Mucosa of stomach (tissue), 1 donor: ENCODE measurements around the gene PPP1R12B.

Experiments used
- H3K27me3 ChIP-seq: one replicate; pipeline ENCODE4 v1.7.0; 2013; ENCODE audit warnings: mild to moderate bottlenecking, low read length; ENCODE audit not compliant: control insufficient read depth, insufficient read depth
- H3K36me3 ChIP-seq: one replicate; pipeline ENCODE4 v1.7.0; 2013; ENCODE audit warnings: low read length; ENCODE audit not compliant: control insufficient read depth, insufficient read depth
- H3K4me1 ChIP-seq: one replicate; pipeline ENCODE4 v1.7.0; 2013; ENCODE audit warnings: mild to moderate bottlenecking, low read length; ENCODE audit not compliant: control insufficient read depth, insufficient read depth
- H3K4me3 ChIP-seq: one replicate; pipeline ENCODE4 v1.7.0; 2013; ENCODE audit warnings: low read length
- H3K9ac ChIP-seq: one replicate; pipeline ENCODE4 v1.7.0; 2013; ENCODE audit warnings: mild to moderate bottlenecking, low read length, moderate library complexity
- H3K9me3 ChIP-seq: one replicate; pipeline ENCODE4 v1.7.0; 2013; ENCODE audit warnings: mild to moderate bottlenecking, low read length, moderate library complexity; ENCODE audit not compliant: control insufficient read depth
- donor health status: Pancreatic carcinoma.

Gene PPP1R12B

DNA sequence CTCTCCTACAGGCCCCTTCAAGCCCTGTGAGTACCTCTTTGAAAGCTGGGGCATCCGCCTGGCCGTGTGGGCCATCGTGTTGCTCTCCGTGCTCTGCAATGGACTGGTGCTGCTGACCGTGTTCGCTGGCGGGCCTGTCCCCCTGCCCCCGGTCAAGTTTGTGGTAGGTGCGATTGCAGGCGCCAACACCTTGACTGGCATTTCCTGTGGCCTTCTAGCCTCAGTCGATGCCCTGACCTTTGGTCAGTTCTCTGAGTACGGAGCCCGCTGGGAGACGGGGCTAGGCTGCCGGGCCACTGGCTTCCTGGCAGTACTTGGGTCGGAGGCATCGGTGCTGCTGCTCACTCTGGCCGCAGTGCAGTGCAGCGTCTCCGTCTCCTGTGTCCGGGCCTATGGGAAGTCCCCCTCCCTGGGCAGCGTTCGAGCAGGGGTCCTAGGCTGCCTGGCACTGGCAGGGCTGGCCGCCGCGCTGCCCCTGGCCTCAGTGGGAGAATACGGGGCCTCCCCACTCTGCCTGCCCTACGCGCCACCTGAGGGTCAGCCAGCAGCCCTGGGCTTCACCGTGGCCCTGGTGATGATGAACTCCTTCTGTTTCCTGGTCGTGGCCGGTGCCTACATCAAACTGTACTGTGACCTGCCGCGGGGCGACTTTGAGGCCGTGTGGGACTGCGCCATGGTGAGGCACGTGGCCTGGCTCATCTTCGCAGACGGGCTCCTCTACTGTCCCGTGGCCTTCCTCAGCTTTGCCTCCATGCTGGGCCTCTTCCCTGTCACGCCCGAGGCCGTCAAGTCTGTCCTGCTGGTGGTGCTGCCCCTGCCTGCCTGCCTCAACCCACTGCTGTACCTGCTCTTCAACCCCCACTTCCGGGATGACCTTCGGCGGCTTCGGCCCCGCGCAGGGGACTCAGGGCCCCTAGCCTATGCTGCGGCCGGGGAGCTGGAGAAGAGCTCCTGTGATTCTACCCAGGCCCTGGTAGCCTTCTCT is 30.3 kb upstream of the PPP1R12B start:
- no peak overlapping the region for H3K9ac ChIP-seq
- H3K27me3 ChIP-seq = no peaks in the 10 kb centered on the region
- no peaks in the 10 kb centered on the region for H3K36me3 ChIP-seq
- no peaks in the 10 kb centered on the region for H3K9me3 ChIP-seq
- H3K4me1 ChIP-seq = no peaks in the 10 kb centered on the region
- no peak overlapping the region for H3K4me3 ChIP-seq

DNA sequence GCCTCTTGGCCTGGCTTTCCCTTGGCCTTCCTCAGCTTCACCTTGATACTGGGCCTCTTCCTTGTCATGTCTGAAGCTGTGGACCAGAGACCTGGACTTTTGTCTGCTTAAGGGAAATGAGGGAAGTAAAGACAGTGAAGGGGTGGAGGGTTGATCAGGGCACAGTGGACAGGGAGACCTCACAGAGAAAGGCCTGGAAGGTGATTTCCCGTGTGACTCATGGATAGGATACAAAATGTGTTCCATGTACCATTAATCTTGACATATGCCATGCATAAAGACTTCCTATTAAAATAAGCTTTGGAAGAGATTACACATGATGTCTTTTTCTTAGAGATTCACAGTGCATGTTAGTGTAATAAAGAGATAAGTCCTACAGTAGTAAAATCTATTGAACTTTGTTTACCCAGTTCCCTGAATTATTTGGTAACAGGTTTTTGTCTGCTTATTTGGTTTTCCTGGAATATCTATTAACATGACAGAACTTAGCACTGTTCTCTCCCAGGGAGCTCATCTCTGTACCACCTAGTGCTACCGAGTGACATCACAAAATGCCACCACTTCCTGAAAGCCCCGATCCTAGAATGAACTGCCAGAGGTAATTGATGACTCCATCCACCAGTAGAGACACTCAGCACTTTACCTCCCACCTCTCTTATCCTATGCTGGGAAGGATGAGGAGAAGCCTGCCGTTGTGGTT is 29.0 kb upstream of the PPP1R12B start:
- Histone ChIP-seq H3K4me3 (no peak overlapping the region), H3K36me3 (no peaks in the 10 kb centered on the region), H3K4me1 (no peaks in the 10 kb centered on the region), H3K9ac (no peak overlapping the region), H3K27me3 (no peaks in the 10 kb centered on the region), H3K9me3 (no peaks in the 10 kb centered on the region)

DNA sequence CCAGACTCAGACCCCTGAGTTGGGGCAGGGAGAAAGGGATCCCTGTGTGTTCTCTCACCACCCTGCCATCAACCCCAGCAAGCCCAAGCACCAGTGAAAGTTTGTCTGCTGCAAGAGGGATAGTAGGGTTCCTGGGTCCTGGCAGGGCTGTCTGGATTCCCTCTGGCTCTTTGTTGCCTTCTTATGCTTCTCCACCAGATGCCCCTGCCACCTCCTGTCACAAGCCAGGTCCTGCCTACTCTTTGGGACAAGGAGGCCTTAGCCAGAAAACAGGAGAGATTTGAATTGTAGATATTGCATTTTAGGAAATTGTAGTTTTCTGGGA is 28.5 kb upstream of the PPP1R12B start:
- Histone ChIP-seq H3K9me3 (no peaks in the 10 kb centered on the region), H3K4me1 (no peaks in the 10 kb centered on the region), H3K27me3 (no peaks in the 10 kb centered on the region), H3K4me3 (no peak overlapping the region), H3K9ac (no peak overlapping the region), H3K36me3 (no peaks in the 10 kb centered on the region)

DNA sequence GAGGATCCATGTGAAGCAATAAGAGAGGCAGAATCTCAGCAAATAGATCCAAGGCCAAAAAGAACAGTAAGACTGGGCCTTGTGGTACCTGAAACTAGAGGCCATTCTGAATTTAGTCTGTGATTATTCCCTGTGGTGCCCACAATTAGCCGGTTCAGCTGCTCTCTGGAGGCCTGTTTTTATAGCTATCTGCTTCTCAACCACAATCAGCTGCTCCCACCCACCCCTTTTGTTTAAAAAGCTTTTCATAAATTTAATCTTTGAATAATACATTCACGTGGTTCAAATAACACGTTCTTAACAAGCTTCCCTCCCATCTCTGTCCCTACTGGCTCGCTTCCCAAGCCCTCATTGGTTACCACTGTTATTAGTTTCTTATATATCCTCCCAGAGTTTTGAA is 24.8 kb upstream of the PPP1R12B start:
- H3K9me3 ChIP-seq = no peaks in the 10 kb centered on the region
- H3K9ac ChIP-seq = no peak overlapping the region
- H3K27me3 ChIP-seq = no peaks in the 10 kb centered on the region
- no peak overlapping the region for H3K4me3 ChIP-seq
- H3K4me1 ChIP-seq = no peaks in the 10 kb centered on the region
- H3K36me3 ChIP-seq = no peaks in the 10 kb centered on the region

DNA sequence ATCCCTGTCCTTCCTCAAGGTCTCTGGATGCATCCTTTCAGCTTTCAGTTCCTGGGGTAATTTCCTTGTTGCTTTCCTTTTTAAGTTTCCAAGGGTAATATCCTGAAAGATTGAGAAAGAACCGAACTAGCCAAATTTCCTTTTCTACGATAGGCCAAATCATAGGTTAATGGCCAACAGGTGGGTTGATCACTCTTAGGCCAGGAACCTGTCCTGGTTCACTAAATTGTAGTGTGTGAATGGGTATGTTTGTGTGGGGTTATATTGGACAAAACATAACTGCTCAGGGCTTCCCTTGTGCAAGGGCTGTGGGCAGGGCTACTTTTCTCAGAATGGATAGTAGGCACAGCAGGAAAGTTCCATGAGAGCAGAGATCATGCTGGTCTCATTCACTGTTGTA is 23.9 kb upstream of the PPP1R12B start:
- Histone ChIP-seq H3K9ac (no peak overlapping the region), H3K4me3 (no peak overlapping the region), H3K36me3 (no peaks in the 10 kb centered on the region), H3K4me1 (no peaks in the 10 kb centered on the region), H3K27me3 (no peaks in the 10 kb centered on the region), H3K9me3 (no peaks in the 10 kb centered on the region)

DNA sequence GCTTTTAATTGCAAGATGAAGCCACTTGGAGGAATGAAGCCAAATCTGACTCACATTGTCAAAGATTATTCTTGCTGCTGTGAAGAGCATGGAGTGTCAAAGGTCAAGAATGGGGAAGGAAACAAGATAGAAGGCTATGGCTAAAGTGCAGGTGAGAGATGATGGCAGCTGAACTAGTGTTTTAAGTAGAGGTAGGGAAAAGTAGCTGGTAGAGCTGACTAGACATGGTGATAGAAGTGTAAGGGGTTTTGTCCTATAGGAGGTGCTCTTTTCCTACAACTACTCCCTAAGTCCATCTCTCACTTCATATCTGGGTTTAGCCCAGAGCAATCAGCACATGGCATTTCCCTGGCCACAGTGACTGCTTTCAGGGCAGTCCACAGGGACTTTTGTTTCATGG is 18.6 kb upstream of the PPP1R12B start:
- no peaks in the 10 kb centered on the region for H3K4me1 ChIP-seq
- no peaks in the 10 kb centered on the region for H3K9me3 ChIP-seq
- no peak overlapping the region for H3K9ac ChIP-seq
- H3K36me3 ChIP-seq = no peaks in the 10 kb centered on the region
- H3K4me3 ChIP-seq = no peak overlapping the region
- no peaks in the 10 kb centered on the region for H3K27me3 ChIP-seq

DNA sequence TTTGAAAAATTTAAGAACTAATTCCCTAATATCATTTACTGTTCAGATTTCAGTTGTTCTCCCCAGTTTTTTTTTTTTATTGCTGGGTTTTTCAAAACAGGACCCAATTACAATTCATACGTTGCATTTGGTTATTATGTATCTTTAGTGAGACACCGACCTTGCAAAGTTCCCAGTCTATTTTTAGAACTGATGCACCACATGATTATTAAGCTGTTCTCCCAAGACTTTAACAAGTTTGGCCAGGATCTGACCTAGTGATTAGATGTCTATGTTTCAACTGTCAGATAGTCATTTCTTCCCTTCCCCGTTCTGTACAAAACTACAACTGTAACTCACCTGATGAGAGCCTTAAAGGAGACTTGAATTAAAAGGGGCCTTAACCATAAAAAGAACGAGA is 14.6 kb upstream of the PPP1R12B start:
- Histone ChIP-seq H3K9ac (no peak overlapping the region), H3K36me3 (no peaks in the 10 kb centered on the region), H3K4me1 (no peaks in the 10 kb centered on the region)

DNA sequence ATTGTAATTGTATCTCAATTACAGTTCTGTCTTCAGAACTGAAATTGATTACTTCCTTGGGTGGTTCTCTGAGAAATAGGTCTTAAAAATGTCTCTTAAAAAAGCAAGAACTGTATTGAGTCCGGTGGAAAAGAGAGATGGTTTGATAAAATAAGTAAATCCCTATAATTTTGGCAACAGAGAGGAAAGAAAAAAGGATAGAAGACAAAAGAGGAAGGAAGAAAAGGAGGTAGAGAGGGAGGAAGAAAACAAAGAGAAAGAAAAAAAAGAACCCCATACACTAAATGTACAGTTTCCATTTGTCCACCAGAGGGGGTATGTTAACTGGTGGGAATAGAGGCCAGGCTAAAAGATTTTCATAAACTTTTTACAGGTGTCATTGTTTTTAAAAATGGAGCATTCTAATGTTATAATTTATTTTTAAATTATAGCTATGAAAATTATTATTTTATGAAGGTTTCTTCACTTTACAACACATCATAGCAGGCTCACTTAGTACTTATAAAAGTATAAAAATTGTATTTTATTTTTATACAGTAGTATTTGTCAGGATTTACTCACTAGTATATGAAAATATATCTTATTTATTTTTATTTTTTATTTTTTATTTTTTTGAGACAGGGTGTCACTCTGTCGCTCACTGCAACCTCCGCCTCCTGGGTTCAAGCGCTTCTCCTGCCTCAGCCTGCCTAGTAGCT is 4.7 kb upstream of the PPP1R12B start:
- Histone ChIP-seq H3K27me3 (no peaks in the 10 kb centered on the region), H3K4me3 (no peak overlapping the region), H3K9me3 (no peaks in the 10 kb centered on the region), H3K36me3 (no peaks in the 10 kb centered on the region), H3K9ac (no peak overlapping the region), H3K4me1 (no peaks in the 10 kb centered on the region)

More for the DNA sequence above, 14.6 kb upstream of the PPP1R12B start:
- Histone ChIP-seq H3K9me3 (no peaks in the 10 kb centered on the region), H3K4me3 (no peak overlapping the region), H3K27me3 (no peaks in the 10 kb centered on the region)

DNA sequence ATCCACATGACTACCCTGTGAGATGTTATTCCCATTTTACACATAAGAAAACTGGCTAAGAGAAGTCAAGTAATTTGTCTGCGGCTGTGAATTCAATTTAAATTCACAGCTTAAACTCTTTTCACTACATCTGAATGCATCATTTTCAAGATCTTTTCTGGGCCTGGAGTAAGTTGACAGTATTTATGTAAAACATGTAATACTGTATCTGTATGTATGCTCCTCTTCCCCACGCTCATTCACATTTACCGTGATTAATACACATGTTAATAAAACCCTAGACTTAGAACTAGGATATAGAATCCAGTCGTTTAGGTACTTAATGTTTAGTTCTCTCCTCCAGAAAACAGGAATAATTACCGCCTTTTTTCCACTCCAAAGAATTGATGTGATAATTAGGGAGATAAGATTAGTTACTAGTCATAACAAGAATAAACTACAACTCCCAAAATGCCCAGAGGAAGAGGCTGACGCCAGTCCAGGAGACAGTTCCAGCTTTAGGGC is 442 bp upstream of the PPP1R12B start:
- H3K36me3 ChIP-seq = no peaks in the 10 kb centered on the region
- no peaks in the 10 kb centered on the region for H3K9me3 ChIP-seq
- peaks cover 12% of the 10 kb centered on the region for H3K4me1 ChIP-seq
- H3K4me3 ChIP-seq = no peak overlapping the region
- H3K9ac ChIP-seq = no peak overlapping the region
- H3K27me3 ChIP-seq = no peaks in the 10 kb centered on the region

DNA sequence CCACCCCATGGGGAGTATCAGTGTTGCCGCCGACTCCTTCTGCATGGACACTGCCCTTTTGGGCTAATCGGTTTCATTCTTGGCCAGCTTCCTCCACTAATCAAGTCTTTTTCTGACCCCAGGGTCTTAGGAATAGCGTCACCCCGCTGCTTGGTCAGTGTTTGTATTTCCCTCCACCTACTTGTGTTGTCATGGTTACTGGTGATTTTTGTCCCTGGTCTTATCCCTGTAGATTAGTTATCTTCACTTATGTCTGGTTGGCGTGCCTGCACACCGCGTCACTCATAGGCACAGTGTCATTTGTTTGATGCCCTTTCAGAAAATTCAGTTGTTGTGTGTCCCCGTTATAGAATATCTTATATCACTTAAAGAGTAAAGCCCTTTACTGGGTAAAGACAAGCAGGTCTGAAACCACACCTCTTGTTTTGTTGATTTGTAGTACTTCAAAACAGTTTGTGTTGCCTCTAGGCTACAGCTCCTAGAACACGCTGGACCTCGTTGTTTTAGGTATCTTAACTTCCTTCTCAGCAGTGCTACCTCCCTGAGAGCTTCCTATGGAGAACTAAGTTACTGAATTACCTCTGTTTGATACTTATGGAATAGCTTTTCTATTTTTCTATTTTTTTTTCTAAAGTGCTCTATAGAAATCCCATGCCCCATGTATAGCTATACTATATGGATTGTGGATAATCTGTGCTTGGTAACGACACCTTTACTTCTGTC is 868 bp downstream of the PPP1R12B start:
- peak overlapping the region; percentile 79 for H3K9ac ChIP-seq
- no peaks in the 10 kb centered on the region for H3K36me3 ChIP-seq
- H3K4me3 ChIP-seq = peak overlapping the region; percentile 99
- H3K27me3 ChIP-seq = no peaks in the 10 kb centered on the region
- peaks cover 12% of the 10 kb centered on the region for H3K4me1 ChIP-seq
- H3K9me3 ChIP-seq = no peaks in the 10 kb centered on the region

DNA sequence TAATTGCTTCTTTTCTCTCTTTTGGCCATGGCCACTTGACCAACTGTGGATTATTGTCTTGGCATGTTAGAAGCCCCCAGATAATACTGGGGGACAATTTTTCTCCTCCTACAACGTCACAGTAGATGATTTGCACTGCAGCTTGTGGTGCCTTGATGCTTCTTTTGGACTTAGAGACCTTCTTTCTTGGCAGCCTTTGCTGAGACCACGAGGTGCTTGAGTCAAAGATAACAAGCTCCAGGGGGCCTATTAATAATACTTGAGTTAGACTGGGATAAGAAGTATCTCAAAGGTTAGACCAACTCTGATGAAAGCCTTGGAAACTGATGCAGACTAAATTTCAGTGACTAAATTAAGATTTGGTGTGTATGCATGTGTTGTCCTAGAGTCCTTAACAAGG is 3.2 kb downstream of the PPP1R12B start:
- no peaks in the 10 kb centered on the region for H3K27me3 ChIP-seq
- H3K4me3 ChIP-seq = no peak overlapping the region
- peaks cover 12% of the 10 kb centered on the region for H3K4me1 ChIP-seq
- H3K9me3 ChIP-seq = no peaks in the 10 kb centered on the region
- no peaks in the 10 kb centered on the region for H3K36me3 ChIP-seq
- H3K9ac ChIP-seq = no peak overlapping the region
